GM23338 (cell line): ENCODE measurements around the gene ZFR2. TPM values are rescaled to one million over a fixed set of nuclear protein-coding genes. Genes with fewer than 3 reads are reported as not detected.

Source experiments
- ATAC-seq: fragments of 200-7000 bp; cut with Tn5 transposase; 3 replicates; pipeline ENCODE4 v1.9.1; 2020
- DNase-seq: peaks from one replicate; pipeline ENCODE4 v3.0.0-alpha.2; 2015; ENCODE audit warnings: low spot score
- H2AFZ ChIP-seq: fragments of 200-600 bp; sonication (generic); 2 replicates; pipeline ENCODE4 v1.8.0; 2016; ENCODE audit warnings: antibody characterized with exemption, mild to moderate bottlenecking, moderate library complexity
- H3F3A ChIP-seq: fragments of 200-600 bp; sonication (generic); replicated peaks from 2 replicates; pipeline ENCODE4 v1.8.0; 2017; ENCODE audit warnings: antibody characterized with exemption, mixed run types, low read depth
- H3K27ac ChIP-seq: fragments of 200-600 bp; sonication (generic); 2 replicates; pipeline ENCODE4 v1.6.1; 2016; ENCODE audit warnings: low read depth
- H3K27me3 ChIP-seq: fragments of 200-600 bp; sonication (generic); 2 replicates; pipeline ENCODE4 v1.8.0; 2016; ENCODE audit warnings: mild to moderate bottlenecking, mixed run types, moderate library complexity; ENCODE audit not compliant: insufficient read depth
- H3K36me3 ChIP-seq: fragments of 200-600 bp; sonication (generic); 2 replicates; pipeline ENCODE4 v1.8.0; 2016; ENCODE audit warnings: mild to moderate bottlenecking; ENCODE audit not compliant: insufficient read depth
- H3K4me1 ChIP-seq: fragments of 200-600 bp; sonication (generic); 2 replicates; pipeline ENCODE4 v1.8.0; 2016; ENCODE audit warnings: mild to moderate bottlenecking, moderate library complexity; ENCODE audit not compliant: insufficient read depth
- H3K4me2 ChIP-seq: fragments of 200-600 bp; sonication (generic); 2 replicates; pipeline ENCODE4 v1.7.1; 2017; ENCODE audit warnings: mixed run types
- H3K4me3 ChIP-seq: fragments of 200-600 bp; sonication (generic); 2 replicates; pipeline ENCODE4 v1.6.1; 2016; ENCODE audit warnings: mixed run types
- H3K79me2 ChIP-seq: fragments of 200-600 bp; sonication (generic); replicated peaks from 2 replicates; pipeline ENCODE4 v1.8.0; 2017; ENCODE audit warnings: mild to moderate bottlenecking; ENCODE audit not compliant: insufficient read depth
- H3K9me2 ChIP-seq: fragments of 200-600 bp; sonication (generic); 2 replicates; pipeline ENCODE4 v1.8.0; 2017; ENCODE audit not compliant: insufficient read depth
- H4K20me1 ChIP-seq: fragments of 200-600 bp; sonication (generic); replicated peaks from 2 replicates; pipeline ENCODE4 v1.8.0; 2017; ENCODE audit warnings: mild to moderate bottlenecking; ENCODE audit not compliant: insufficient read depth
- H3K27ac Mint-ChIP-seq: 2 replicates; pipeline ENCODE4 v1.8.0; 2020; ENCODE audit warnings: inconsistent platforms, mild to moderate bottlenecking, moderate library complexity, mixed read lengths
- H3K27me3 Mint-ChIP-seq: 3 replicates; pipeline ENCODE4 v1.8.0; 2022; ENCODE audit warnings: low read depth, mild to moderate bottlenecking, moderate library complexity, mixed read lengths, inconsistent platforms; ENCODE audit not compliant: insufficient read depth, poor library complexity
- H3K36me3 Mint-ChIP-seq: 3 replicates; pipeline ENCODE4 v1.8.0; 2021; ENCODE audit warnings: low read depth, mild to moderate bottlenecking, inconsistent platforms, moderate library complexity, mixed read lengths
- H3K4me1 Mint-ChIP-seq: 3 replicates; pipeline ENCODE4 v1.8.0; 2020; ENCODE audit warnings: mild to moderate bottlenecking, inconsistent platforms, mixed read lengths
- H3K4me3 Mint-ChIP-seq: 3 replicates; pipeline ENCODE4 v1.8.0; 2021; ENCODE audit warnings: moderate library complexity, mild to moderate bottlenecking, inconsistent platforms, mixed read lengths
- H3K9me3 Mint-ChIP-seq: 3 replicates; pipeline ENCODE4 v1.8.0; 2020; ENCODE audit warnings: moderate library complexity, mild to moderate bottlenecking, inconsistent platforms, mixed read lengths
- CREB1 ChIP-seq: fragments of 250-450 bp; sonication (Bioruptor Pico); IDR thresholded peaks from 2 replicates; pipeline ENCODE4 v1.5.0; 2020; ENCODE audit warnings: low read depth, mild to moderate bottlenecking, moderate library complexity
- CTCF ChIP-seq, 2 experiments: fragments of 200-600 bp in 1 of 2; sonication (generic) in 1 of 2; conservative IDR thresholded peaks; 2 replicates each; pipeline versions ENCODE4 v1.5.1 to v1.6.1; 2016 to 2017; ENCODE audit warnings: antibody characterized with exemption in 2 of 2, low read depth in 2 of 2, mild to moderate bottlenecking in 2 of 2, moderate library complexity in 1 of 2
- ETS1 ChIP-seq: IDR thresholded peaks from 2 replicates; pipeline ENCODE4 v1.6.1; 2016; ENCODE audit warnings: antibody characterized with exemption
- EZH2 ChIP-seq: fragments of 200-600 bp; sonication (generic); IDR thresholded peaks from one replicate; pipeline ENCODE4 v1.8.0; 2017; ENCODE audit warnings: antibody characterized with exemption, mild to moderate bottlenecking, low read depth; ENCODE audit not compliant: unreplicated experiment
- EZH2phosphoT487 ChIP-seq: fragments of 200-600 bp; sonication (generic); IDR thresholded peaks from one replicate; pipeline ENCODE4 v1.8.1; 2018; ENCODE audit warnings: antibody characterized with exemption; ENCODE audit not compliant: unreplicated experiment
- JUNB ChIP-seq: IDR thresholded peaks from one replicate; pipeline ENCODE4 v1.6.1; 2016; ENCODE audit warnings: antibody characterized with exemption; ENCODE audit not compliant: unreplicated experiment
- NANOG ChIP-seq: IDR thresholded peaks from 2 replicates; pipeline ENCODE4 v1.6.1; 2016; ENCODE audit warnings: antibody characterized with exemption, borderline replicate concordance
- POLR2AphosphoS5 ChIP-seq: IDR thresholded peaks from 2 replicates; pipeline ENCODE4 v1.6.1; 2016; ENCODE audit warnings: antibody characterized with exemption, low read depth
- STAT1 ChIP-seq: IDR thresholded peaks from one replicate; pipeline ENCODE4 v1.6.1; 2016; ENCODE audit warnings: antibody characterized with exemption; ENCODE audit not compliant: unreplicated experiment
- ZNF462 ChIP-seq: fragments of 250-450 bp; sonication (Bioruptor Pico); IDR thresholded peaks from 2 replicates; pipeline ENCODE4 v1.5.0; 2020; ENCODE audit warnings: mild to moderate bottlenecking, moderate library complexity
- polyA plus RNA-seq: library from polyadenylated mRNA; unstranded; fragments of >200 nt; fragmentation: Nextera tagmentation; extraction: Ambion mirVana; gene quantifications from 2 replicates; pipeline ENCODE4 v1.2.1, GENCODE V29; 2016
- total RNA-seq: library from RNA; depleted of rRNA; stranded (reverse); fragments of >200 nt; shearing (Covaris generic); gene quantifications from 2 replicates; pipeline ENCODE4 v1.2.3, GENCODE V29; 2014

Gene ZFR2
- total and polyA plus RNA-seq, 2 experiments from 2014 or later: 15.8 to 31.3 TPM

- no peak for ATAC-seq
These were observed 90.6 kb downstream of the ZFR2 start for GRCh38 chr19:3778104-3778867.

GRCh38 chr19:3776479-3777040, 92.3 kb downstream of the ZFR2 start:
- no peak overlapping the region for H3K27ac ChIP-seq
- H3K36me3 ChIP-seq: no peaks in the 10 kb centered on the region; the same call in 1 of the 2 replicates
- no peak overlapping the region for H3K4me3 ChIP-seq
- no peaks in the 10 kb centered on the region for H3K27me3 ChIP-seq
- ATAC-seq: no peak
- no peaks in the 10 kb centered on the region for H4K20me1 ChIP-seq
- DNase-seq: no peak
- no peak overlapping the region for H3K4me2 ChIP-seq
- H3K27ac Mint-ChIP-seq: no peak overlapping the region
- no peaks in the 10 kb centered on the region for H3F3A ChIP-seq
- no peak overlapping the region for H3K4me3 Mint-ChIP-seq
- no peaks in the 10 kb centered on the region for H3K4me1 ChIP-seq
- H3K4me1 Mint-ChIP-seq: peaks cover 3% of the 10 kb centered on the region
- no peaks in the 10 kb centered on the region for H3K79me2 ChIP-seq
- peaks cover 5% of the 10 kb centered on the region for H3K27me3 Mint-ChIP-seq
- H3K36me3 Mint-ChIP-seq: peaks cover 9% of the 10 kb centered on the region
- no peaks in the 10 kb centered on the region for H3K9me2 ChIP-seq
- H2AFZ ChIP-seq: no peak overlapping the region
- peaks cover 15% of the 10 kb centered on the region for H3K9me3 Mint-ChIP-seq
- TF ChIP-seq JUNB: no peak
- no peak for TF ChIP-seq CTCF (conservative IDR thresholded peaks at IDR 0.05; ENCODE audit: low read depth in 2 of 2)
- TF ChIP-seq EZH2: no peak
- TF ChIP-seq ETS1: no peak
- no peak for TF ChIP-seq STAT1
- no peak for TF ChIP-seq POLR2AphosphoS5
- TF ChIP-seq CREB1 (CRISPR knock-in tag): no peak
- no peak for TF ChIP-seq ZNF462 (CRISPR knock-in tag)

More at GRCh38 chr19:3778104-3778867, 90.6 kb downstream of the ZFR2 start:
- Histone ChIP-seq H3K36me3 (peaks cover 4% of the 10 kb centered on the region; the same call in 1 of the 2 replicates), H3F3A (no peaks in the 10 kb centered on the region), H4K20me1 (no peaks in the 10 kb centered on the region), H3K4me2 (no peak overlapping the region), H3K27ac (no peak overlapping the region), H2AFZ (no peak overlapping the region), H3K79me2 (no peaks in the 10 kb centered on the region), H3K27me3 (no peaks in the 10 kb centered on the region), H3K4me1 (no peaks in the 10 kb centered on the region), H3K9me2 (no peaks in the 10 kb centered on the region), H3K4me3 (no peak overlapping the region)
- DNase-seq: no peak
- peaks cover 24% of the 10 kb centered on the region for H3K36me3 Mint-ChIP-seq
- H3K27me3 Mint-ChIP-seq: peaks cover 8% of the 10 kb centered on the region
- no peak overlapping the region for H3K27ac Mint-ChIP-seq
- TF ChIP-seq NANOG (no peak), EZH2phosphoT487 (no peak)
- H3K9me3 Mint-ChIP-seq: peaks cover 29% of the 10 kb centered on the region
- H3K4me3 Mint-ChIP-seq: no peak overlapping the region
- H3K4me1 Mint-ChIP-seq: no peaks in the 10 kb centered on the region; the same call in 2 of the 3 replicates
